Measurements from ENCODE around the gene ABCA9. TPM values are rescaled to one million over a fixed set of nuclear protein-coding genes. Genes with fewer than 3 reads are reported as not detected.

The ABCA9 gene
- total and polyA plus RNA-seq, 2 of the 13 experiments (the other 11 are each of a cell fraction or from before 2014, with no cell fraction given), result 0.04 TPM; not detected in 1

- peak; percentile 94 for TF ChIP-seq ZNF629 (CRISPR knock-in tag; conservative IDR thresholded peaks at IDR 0.05)
- TF ChIP-seq ZNF567 (CRISPR knock-in tag; IDR thresholded peaks at IDR 0.05; ENCODE audit: borderline replicate concordance), result no peak
- no peak for TF ChIP-seq AHDC1 (CRISPR knock-in tag; IDR thresholded peaks at IDR 0.05; ENCODE audit: borderline replicate concordance)
- Histone ChIP-seq H3K4me1 (ENCODE audit: insufficient read depth, low read length) (peaks cover 17% of the 10 kb centered on the region), H3K9me3 (ENCODE audit: low read length) (0 out of 2 replicates have a peak, but pooled peaks cover 2% of the 10 kb centered on the region), H3K27me3 (ENCODE audit: control insufficient read depth in 1 of 2, insufficient read depth in 2 of 2, low read length in 2 of 2) (no peaks in the 10 kb centered on the region), H3K27ac (ENCODE audit: extremely low read length, insufficient read depth, low read length) (no peak overlapping the region), H3K9ac (ENCODE audit: insufficient read depth, low read depth, low read length) (no peak overlapping the region), H3K4me2 (ENCODE audit: low read depth, low read length) (no peak overlapping the region), H3K79me2 (ENCODE audit: insufficient read depth, low read length) (no peaks in the 10 kb centered on the region), H3K4me3 (replicated peaks in 1 of 3; ENCODE audit: insufficient read depth in 1 of 3, low read depth in 2 of 3, low read length in 3 of 3) (no peak overlapping the region), H2AFZ (ENCODE audit: low read length) (peak overlapping the region; percentile 52), H3K36me3 (replicated peaks in 1 of 2; ENCODE audit: control insufficient read depth in 1 of 2, insufficient read depth in 2 of 2, low read length in 2 of 2) (no peaks in the 10 kb centered on the region), H4K20me1 (ENCODE audit: insufficient read depth, low read length) (no peaks in the 10 kb centered on the region)
- DNase-seq (ENCODE audit: low spot score), result no peak
- no peak for FAIRE-seq
- in situ Hi-C loops (cut with HindIII; ENCODE audit: extremely low pct_ligation_motif_present, low pct_unique_long_range_greater_than_20kb) (loop anchor here (25.0 kb wide), 1 partner anchor 276 kb away; no protein-coding TSS in a partner anchor), intact Hi-C loops (cut with micrococcal nuclease; ENCODE audit: unreplicated experiment) (no loop called here)
- ChIA-PET POLR2A (no interaction called here), CTCF (ENCODE audit: low intra/inter-chr PET ratio, low total read pairs) (no interaction called here)
- BruUV-seq (replicated peaks), result no TSS peak
- ATAC-seq, result no peak
- 97% methylated on average over 4 of the region's 4 CpGs for WGBS (ENCODE audit: low lambda C conversion rate)
Observed at GRCh38 chr17:69062860-69063581, 2.3 kb upstream of the ABCA9 start.
